AG20443 (cell line): Measurements from ENCODE around the gene YWHAQ.
A peak's percentile ranks its signal among the peaks of the same experiment; 100 is the strongest.
"Not testable (repeated sequence)": the region's sequence is repeated elsewhere in the genome, so short reads cannot be mapped to it uniquely, and the experiment has no call there.

Source experiments
- DNase-seq: peaks from one replicate; pipeline ENCODE4 v3.0.0; 2012; ENCODE audit warnings: low spot score, mixed read lengths

The YWHAQ gene

GRCh38 chr2:9552219-9553178 lies 78.3 kb downstream of the YWHAQ start:
- peak; percentile 50 for DNase-seq

GRCh38 chr2:9550859-9551391 lies 79.9 kb downstream of the YWHAQ start:
- not testable (repeated sequence) for DNase-seq

GRCh38 chr2:9549420-9549819 lies 81.4 kb downstream of the YWHAQ start:
- DNase-seq = no peak

GRCh38 chr2:9548506-9548905 lies 82.3 kb downstream of the YWHAQ start:
- no peak for DNase-seq

- DNase-seq = peak; percentile 45
Observed at GRCh38 chr2:9547262-9547991, 83.4 kb downstream of the YWHAQ start.

GRCh38 chr2:9545502-9545901 lies 85.3 kb downstream of the YWHAQ start:
- no peak for DNase-seq

- no peak for DNase-seq
Observed at GRCh38 chr2:9543557-9543956, 87.2 kb downstream of the YWHAQ start.

GRCh38 chr2:9539531-9539930 lies 91.3 kb downstream of the YWHAQ start:
- DNase-seq = no peak

GRCh38 chr2:9538000-9538507 lies 92.7 kb downstream of the YWHAQ start:
- DNase-seq = peak; percentile 73

- no peak for DNase-seq
Observed at GRCh38 chr2:9536504-9536903, 94.3 kb downstream of the YWHAQ start.

GRCh38 chr2:9535177-9535576 lies 95.6 kb downstream of the YWHAQ start:
- DNase-seq = no peak
